GM21367 (cell line): ENCODE results near the gene SLC44A4.
"Not testable (repeated sequence)": the region's sequence is repeated elsewhere in the genome, so short reads cannot be mapped to it uniquely, and the experiment has no call there.

Experiments
- ATAC-seq: cut with Tn5 transposase; IDR thresholded peaks from one replicate; pipeline ENCODE4 v1.9.1; 2021; ENCODE audit not compliant: unreplicated experiment

SLC44A4 gene

GRCh38 chr6:31878726-31879125 lies at the start of gene SLC44A4:
Gene SLC44A4, minus strand, starts transcription at chr6:31878997. Its CDS starts 17 bp downstream, at chr6:31878980.
- ATAC-seq = no peak

GRCh38 chr6:31928672-31928939 lies 49.8 kb upstream of the SLC44A4 start:
- ATAC-seq = no peak

GRCh38 chr6:31927863-31928671 lies 49.3 kb upstream of the SLC44A4 start:
- no peak for ATAC-seq

- ATAC-seq = no peak
Observed at GRCh38 chr6:31927242-31927862, 48.6 kb upstream of the SLC44A4 start, which contains the start of gene C2. Gene C2, plus strand, starts transcription at chr6:31927717. Its CDS starts 36 bp downstream, at chr6:31927753.

GRCh38 chr6:31922942-31923341 lies 44.1 kb upstream of the SLC44A4 start:
- ATAC-seq = no peak

- ATAC-seq = no peak
Observed at GRCh38 chr6:31920811-31921210, 42.0 kb upstream of the SLC44A4 start.

GRCh38 chr6:31919624-31920303 lies 41.0 kb upstream of the SLC44A4 start:
- ATAC-seq = no peak

GRCh38 chr6:31918069-31918720 lies 39.4 kb upstream of the SLC44A4 start:
- no peak for ATAC-seq

GRCh38 chr6:31915756-31916155 lies 37.0 kb upstream of the SLC44A4 start:
- ATAC-seq = no peak

GRCh38 chr6:31915351-31915750 lies 36.6 kb upstream of the SLC44A4 start:
- ATAC-seq = no peak

GRCh38 chr6:31911826-31912585 lies 33.2 kb upstream of the SLC44A4 start:
- no peak for ATAC-seq

- ATAC-seq = not testable (repeated sequence)
Observed at GRCh38 chr6:31909298-31909697, 30.5 kb upstream of the SLC44A4 start.

- ATAC-seq = no peak
Observed at GRCh38 chr6:31908791-31909190, 30.0 kb upstream of the SLC44A4 start.

- ATAC-seq = not testable (repeated sequence)
Observed at GRCh38 chr6:31908255-31908654, 29.5 kb upstream of the SLC44A4 start.

GRCh38 chr6:31907158-31907813 lies 28.5 kb upstream of the SLC44A4 start:
- ATAC-seq = no peak

GRCh38 chr6:31906727-31907126 lies 27.9 kb upstream of the SLC44A4 start:
- ATAC-seq = not testable (repeated sequence)

GRCh38 chr6:31906122-31906521 lies 27.3 kb upstream of the SLC44A4 start:
- no peak for ATAC-seq

- no peak for ATAC-seq
Observed at GRCh38 chr6:31905041-31905440, 26.2 kb upstream of the SLC44A4 start.

- ATAC-seq = no peak
Observed at GRCh38 chr6:31903957-31904356, 25.2 kb upstream of the SLC44A4 start.

- ATAC-seq = no peak
Observed at GRCh38 chr6:31901953-31902643, 23.3 kb upstream of the SLC44A4 start, which contains the start of gene ZBTB12. Gene ZBTB12, minus strand, starts transcription at chr6:31902086. Its CDS starts 781 bp downstream, at chr6:31901305.
